Panc1 (cell line): ENCODE data around the gene NKX2-4. TPM values are rescaled to one million over a fixed set of nuclear protein-coding genes. Genes with fewer than 3 reads are reported as not detected.

Source experiments
- ATAC-seq: fragments of 200-7000 bp; cut with Tn5 transposase; 2 replicates; pipeline ENCODE4 v1.9.1; 2020; ENCODE audit warnings: mild to moderate bottlenecking, moderate library complexity
- BruUV-seq: library from RNA; stranded (reverse); fragments of 400-500 nt; replicated peaks from 2 replicates; lab custom pipeline; 2021; lab: Mats Ljungman, UMichigan
- CTCF ChIA-PET: fragments of 300-600 bp; sonication (Branson Sonifier 250); formaldehyde crosslinking; loops from one replicate; lab custom pipeline; 2022; ENCODE audit warnings: antibody characterized with exemption; lab: Charles Lee
- POLR2A ChIA-PET: fragments of 300-600 bp; sonication (Branson Sonifier 250); formaldehyde crosslinking; loops from one replicate; lab custom pipeline; 2022; ENCODE audit warnings: antibody characterized with exemption; lab: Charles Lee
- DNase-seq: peaks from one replicate; pipeline ENCODE4 v3.0.0-alpha.2; 2010; ENCODE audit warnings: low read depth, low spot score
- H3K27ac ChIP-seq: 2 replicates; pipeline ENCODE4 v1.5.1; 2011; ENCODE audit warnings: mild to moderate bottlenecking, low read length, inconsistent platforms
- H3K27me3 ChIP-seq: fragments of 200-500 bp; sonication (Bioruptor generic); 2 replicates; pipeline ENCODE4 v1.6.0; 2014; ENCODE audit warnings: low read length, inconsistent platforms; ENCODE audit not compliant: control insufficient read depth, insufficient read depth
- H3K36me3 ChIP-seq: fragments of 200-500 bp; sonication (Bioruptor generic); 2 replicates; pipeline ENCODE4 v1.5.1; 2014; ENCODE audit warnings: inconsistent platforms, mild to moderate bottlenecking, low read length, moderate library complexity; ENCODE audit not compliant: control insufficient read depth, insufficient read depth
- H3K4me1 ChIP-seq: 2 replicates; pipeline ENCODE4 v1.5.1; 2011; ENCODE audit warnings: inconsistent platforms, mild to moderate bottlenecking, low read length, moderate library complexity; ENCODE audit not compliant: control insufficient read depth, insufficient read depth
- H3K4me3 ChIP-seq, 2 experiments: 2 replicates each; pipeline ENCODE4 v1.5.1; 2011 to 2012; ENCODE audit warnings: low read depth in 2 of 2, low read length in 2 of 2, mild to moderate bottlenecking in 2 of 2, inconsistent platforms in 1 of 2, moderate library complexity in 1 of 2
- H3K9me3 ChIP-seq: fragments of 200-500 bp; sonication (Bioruptor generic); 2 replicates; pipeline ENCODE4 v1.5.1; 2014; ENCODE audit warnings: low read depth, mild to moderate bottlenecking, inconsistent platforms, low read length, moderate library complexity; ENCODE audit not compliant: control insufficient read depth, insufficient read depth
- POLR2AphosphoS5 ChIP-seq: IDR thresholded peaks from 2 replicates; pipeline ENCODE4 v1.6.1; 2012; ENCODE audit warnings: mild to moderate bottlenecking, low read depth, low read length, moderate library complexity
- SIN3A ChIP-seq: IDR thresholded peaks from 2 replicates; pipeline ENCODE4 v1.6.1; 2012; ENCODE audit warnings: low read depth, mild to moderate bottlenecking, low read length, moderate library complexity, borderline replicate concordance; ENCODE audit not compliant: insufficient read depth
- TCF7L2 ChIP-seq: IDR thresholded peaks from 2 replicates; pipeline ENCODE4 v1.6.1; 2011; ENCODE audit warnings: mild to moderate bottlenecking, low read depth, low read length, inconsistent platforms
- in situ Hi-C: cut with HindIII; loops from 2 replicates; pipeline ENCODE4 v1.10.0; 2016; ENCODE audit warnings: low sequenced_read_pairs, low pct_unique_long_range_greater_than_20kb
- intact Hi-C: fragments of 100-400 bp; cut with micrococcal nuclease; formaldehyde crosslinking; loops from one replicate; pipeline ENCODE4 v1.10.0; 2022; ENCODE audit not compliant: unreplicated experiment
- total RNA-seq: library from RNA; stranded (reverse); gene quantifications from one replicate; pipeline ENCODE4 v1.2.1, GENCODE V29; 2021; ENCODE audit not compliant: unreplicated experiment
- TF ChIP-seq, protein P1 (sequence below): fragments of 450-650 bp; IDR thresholded peaks from 2 replicates; pipeline ENCODE4 v1.5.1; 2017; ENCODE audit warnings: mild to moderate bottlenecking
- TF ChIP-seq, protein P2 (sequence below), 2 experiments: IDR thresholded peaks; 2 replicates each; pipeline ENCODE4 v1.6.1; 2011 to 2012; ENCODE audit warnings: low read depth in 2 of 2, control low read depth in 1 of 2, low read length in 1 of 2, mild to moderate bottlenecking in 1 of 2, moderate library complexity in 1 of 2; ENCODE audit not compliant: insufficient read depth in 1 of 2

The NKX2-4 gene
- total RNA-seq, 1 experiment from 2014 or later, result not detected

DNA sequence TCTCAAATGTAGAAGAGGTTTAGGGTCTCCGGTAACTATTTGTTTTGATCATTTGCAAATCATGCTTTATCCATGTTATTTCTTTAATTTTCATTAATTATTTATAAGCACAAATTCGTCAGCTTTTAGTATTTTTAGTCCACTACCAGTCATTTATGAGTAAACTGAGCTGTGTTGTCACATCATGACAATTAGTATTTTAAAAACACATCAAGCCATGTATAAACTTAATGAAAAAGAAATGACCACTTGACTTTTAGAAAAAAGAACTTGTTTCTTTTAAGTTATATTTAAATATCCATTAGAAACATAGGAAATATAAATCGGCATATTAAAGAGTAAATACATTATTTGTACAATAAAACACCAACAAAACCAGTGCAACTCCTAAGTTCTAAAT, 2.8 kb downstream of the NKX2-4 start:
- in situ Hi-C loops, result no loop called here
- ChIA-PET CTCF (no interaction called here), POLR2A (no interaction called here)
- no peaks in the 10 kb centered on the region for H3K4me1 ChIP-seq
- no peaks in the 10 kb centered on the region for H3K9me3 ChIP-seq
- intact Hi-C loops, result no loop called here
- ATAC-seq (no peak), DNase-seq (no peak)
- H3K4me3 ChIP-seq, result no peak overlapping the region
- peaks cover 10% of the 10 kb centered on the region for H3K27me3 ChIP-seq
- TF ChIP-seq POLR2AphosphoS5 (no peak), SIN3A (no peak), TCF7L2 (no peak)
- TF ChIP-seq, protein P1, sequence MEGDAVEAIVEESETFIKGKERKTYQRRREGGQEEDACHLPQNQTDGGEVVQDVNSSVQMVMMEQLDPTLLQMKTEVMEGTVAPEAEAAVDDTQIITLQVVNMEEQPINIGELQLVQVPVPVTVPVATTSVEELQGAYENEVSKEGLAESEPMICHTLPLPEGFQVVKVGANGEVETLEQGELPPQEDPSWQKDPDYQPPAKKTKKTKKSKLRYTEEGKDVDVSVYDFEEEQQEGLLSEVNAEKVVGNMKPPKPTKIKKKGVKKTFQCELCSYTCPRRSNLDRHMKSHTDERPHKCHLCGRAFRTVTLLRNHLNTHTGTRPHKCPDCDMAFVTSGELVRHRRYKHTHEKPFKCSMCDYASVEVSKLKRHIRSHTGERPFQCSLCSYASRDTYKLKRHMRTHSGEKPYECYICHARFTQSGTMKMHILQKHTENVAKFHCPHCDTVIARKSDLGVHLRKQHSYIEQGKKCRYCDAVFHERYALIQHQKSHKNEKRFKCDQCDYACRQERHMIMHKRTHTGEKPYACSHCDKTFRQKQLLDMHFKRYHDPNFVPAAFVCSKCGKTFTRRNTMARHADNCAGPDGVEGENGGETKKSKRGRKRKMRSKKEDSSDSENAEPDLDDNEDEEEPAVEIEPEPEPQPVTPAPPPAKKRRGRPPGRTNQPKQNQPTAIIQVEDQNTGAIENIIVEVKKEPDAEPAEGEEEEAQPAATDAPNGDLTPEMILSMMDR, result no peak
- TF ChIP-seq, protein P2, sequence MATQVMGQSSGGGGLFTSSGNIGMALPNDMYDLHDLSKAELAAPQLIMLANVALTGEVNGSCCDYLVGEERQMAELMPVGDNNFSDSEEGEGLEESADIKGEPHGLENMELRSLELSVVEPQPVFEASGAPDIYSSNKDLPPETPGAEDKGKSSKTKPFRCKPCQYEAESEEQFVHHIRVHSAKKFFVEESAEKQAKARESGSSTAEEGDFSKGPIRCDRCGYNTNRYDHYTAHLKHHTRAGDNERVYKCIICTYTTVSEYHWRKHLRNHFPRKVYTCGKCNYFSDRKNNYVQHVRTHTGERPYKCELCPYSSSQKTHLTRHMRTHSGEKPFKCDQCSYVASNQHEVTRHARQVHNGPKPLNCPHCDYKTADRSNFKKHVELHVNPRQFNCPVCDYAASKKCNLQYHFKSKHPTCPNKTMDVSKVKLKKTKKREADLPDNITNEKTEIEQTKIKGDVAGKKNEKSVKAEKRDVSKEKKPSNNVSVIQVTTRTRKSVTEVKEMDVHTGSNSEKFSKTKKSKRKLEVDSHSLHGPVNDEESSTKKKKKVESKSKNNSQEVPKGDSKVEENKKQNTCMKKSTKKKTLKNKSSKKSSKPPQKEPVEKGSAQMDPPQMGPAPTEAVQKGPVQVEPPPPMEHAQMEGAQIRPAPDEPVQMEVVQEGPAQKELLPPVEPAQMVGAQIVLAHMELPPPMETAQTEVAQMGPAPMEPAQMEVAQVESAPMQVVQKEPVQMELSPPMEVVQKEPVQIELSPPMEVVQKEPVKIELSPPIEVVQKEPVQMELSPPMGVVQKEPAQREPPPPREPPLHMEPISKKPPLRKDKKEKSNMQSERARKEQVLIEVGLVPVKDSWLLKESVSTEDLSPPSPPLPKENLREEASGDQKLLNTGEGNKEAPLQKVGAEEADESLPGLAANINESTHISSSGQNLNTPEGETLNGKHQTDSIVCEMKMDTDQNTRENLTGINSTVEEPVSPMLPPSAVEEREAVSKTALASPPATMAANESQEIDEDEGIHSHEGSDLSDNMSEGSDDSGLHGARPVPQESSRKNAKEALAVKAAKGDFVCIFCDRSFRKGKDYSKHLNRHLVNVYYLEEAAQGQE (IDR thresholded peaks at IDR 0.05; ENCODE audit: insufficient read depth in 1 of 2, low read depth in 2 of 2, low read length in 1 of 2), result no peak
- peaks cover 2% of the 10 kb centered on the region for H3K36me3 ChIP-seq
- BruUV-seq, result no TSS peak
- H3K27ac ChIP-seq, result no peak overlapping the region

DNA sequence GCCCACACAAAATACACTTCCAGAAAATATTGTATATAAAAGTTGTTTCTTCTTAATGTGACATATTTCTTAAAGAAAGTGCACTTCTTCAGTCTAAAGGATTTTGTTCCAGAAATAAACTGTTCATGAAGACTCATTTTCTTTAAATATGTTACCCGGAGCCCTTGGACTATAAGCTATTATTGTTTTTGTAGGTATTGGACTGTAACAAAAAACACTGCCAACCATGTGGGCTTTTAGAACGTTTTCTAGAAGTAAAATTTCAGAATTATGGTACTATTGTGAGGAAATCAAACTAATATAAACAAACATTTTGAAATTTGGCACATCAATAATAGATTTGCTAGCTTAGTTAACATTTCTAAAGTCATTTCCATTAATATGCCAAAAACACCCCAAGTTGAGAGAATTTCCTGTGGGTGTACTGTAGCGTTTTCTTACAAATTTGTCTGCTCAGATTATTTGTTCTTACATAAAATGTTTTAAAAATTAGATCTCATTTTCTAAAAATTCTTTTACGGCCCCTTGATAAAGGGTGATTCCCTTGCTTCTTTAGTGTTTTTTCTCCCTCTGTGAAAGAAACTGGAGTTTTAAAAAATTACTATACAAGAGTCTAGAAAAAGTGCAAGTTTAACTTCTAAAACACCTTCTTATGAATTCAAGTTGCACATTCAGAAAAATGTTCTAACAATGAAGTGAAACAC, 3.4 kb downstream of the NKX2-4 start:
- Histone ChIP-seq H3K36me3 (peaks cover 5% of the 10 kb centered on the region), H3K4me3 (no peak overlapping the region), H3K4me1 (no peaks in the 10 kb centered on the region), H3K9me3 (no peaks in the 10 kb centered on the region), H3K27me3 (peaks cover 7% of the 10 kb centered on the region), H3K27ac (no peak overlapping the region)
- no TSS peak for BruUV-seq
- ChIA-PET CTCF (no interaction called here), POLR2A (no interaction called here)
- DNase-seq (no peak), ATAC-seq (no peak)
- in situ Hi-C loops (no loop called here), intact Hi-C loops (no loop called here)
- no peak for TF ChIP-seq TCF7L2

DNA sequence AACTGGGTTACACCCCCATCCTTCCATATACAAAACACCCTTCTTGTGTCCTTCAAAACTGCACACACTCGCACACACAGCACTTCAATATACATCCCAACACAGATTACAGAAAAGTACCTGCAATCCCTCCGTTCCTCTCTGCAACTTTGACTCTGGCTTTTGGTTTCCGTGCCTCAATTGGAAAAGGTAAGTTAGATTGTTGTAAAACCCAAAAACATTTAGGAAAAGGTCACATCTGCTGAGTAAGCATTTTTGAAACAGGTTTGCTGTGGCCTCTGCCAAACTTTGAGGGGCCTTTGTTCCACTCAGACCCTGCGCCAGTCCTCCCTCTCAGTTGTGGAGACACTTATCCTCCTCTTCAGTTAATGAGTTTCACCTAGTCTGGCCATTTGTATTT, 4.2 kb downstream of the NKX2-4 start:
- Histone ChIP-seq H3K9me3 (no peaks in the 10 kb centered on the region), H3K27ac (no peak overlapping the region), H3K4me1 (no peaks in the 10 kb centered on the region), H3K27me3 (peaks cover 1% of the 10 kb centered on the region), H3K36me3 (peaks cover 5% of the 10 kb centered on the region), H3K4me3 (no peak overlapping the region)
- TF ChIP-seq, protein P2 (IDR thresholded peaks at IDR 0.05; ENCODE audit: insufficient read depth in 1 of 2, low read depth in 2 of 2, low read length in 1 of 2), result no peak
- TF ChIP-seq TCF7L2, result no peak
- no peak for TF ChIP-seq SIN3A
- TF ChIP-seq, protein P1, result no peak
- 0 out of 2 replicates have a peak, but pooled peaks have one; percentile 0 for TF ChIP-seq POLR2AphosphoS5
- no peak for DNase-seq
- in situ Hi-C loops (no loop called here), intact Hi-C loops (no loop called here)
- no TSS peak for BruUV-seq
- POLR2A ChIA-PET, result no interaction called here
- CTCF ChIA-PET, result no interaction called here
- no peak for ATAC-seq
